PC-9 (cell line): Measurements from ENCODE around the gene MYOC. TPM values are rescaled to one million over a fixed set of nuclear protein-coding genes. Genes with fewer than 3 reads are reported as not detected.

Experiments used
- BruUV-seq: library from RNA; stranded (reverse); fragments of 400-500 nt; replicated peaks from 2 replicates; lab custom pipeline; 2021; lab: Mats Ljungman, UMichigan
- CTCF ChIA-PET: fragments of 300-600 bp; sonication (Branson Sonifier 250); formaldehyde crosslinking; loops from one replicate; lab custom pipeline; 2022; ENCODE audit warnings: antibody characterized with exemption; lab: Charles Lee
- POLR2A ChIA-PET: fragments of 300-600 bp; sonication (Branson Sonifier 250); formaldehyde crosslinking; loops from one replicate; lab custom pipeline; 2022; ENCODE audit warnings: antibody characterized with exemption; ENCODE audit not compliant: unreplicated experiment; lab: Charles Lee
- DNase-seq, 2 experiments: peaks; one replicate each; pipeline versions ENCODE4 v3.0.0 to v3.0.0-alpha.2; 2015 to 2022; ENCODE audit warnings: mixed read lengths in 1 of 2
- H2AFZ ChIP-seq: fragments of 200-600 bp; sonication (generic); 2 replicates; pipeline ENCODE4 v1.8.1; 2017; ENCODE audit warnings: antibody characterized with exemption
- H3F3A ChIP-seq: fragments of 200-600 bp; sonication (generic); 2 replicates; pipeline ENCODE4 v1.8.1; 2017; ENCODE audit warnings: antibody characterized with exemption, mild to moderate bottlenecking, low read depth; ENCODE audit not compliant: insufficient read depth
- H3K27ac ChIP-seq: fragments of 200-600 bp; sonication (generic); 2 replicates; pipeline ENCODE4 v1.6.1; 2016; ENCODE audit warnings: mixed run types
- H3K27me3 ChIP-seq: fragments of 200-600 bp; sonication (generic); 2 replicates; pipeline ENCODE4 v1.6.1; 2016; ENCODE audit warnings: low read depth, mixed run types; ENCODE audit not compliant: insufficient read depth
- H3K36me3 ChIP-seq: fragments of 200-600 bp; sonication (generic); 2 replicates; pipeline ENCODE4 v1.6.1; 2016; ENCODE audit warnings: low read depth, mixed run types
- H3K4me1 ChIP-seq: fragments of 200-600 bp; sonication (generic); replicated peaks from 2 replicates; pipeline ENCODE4 v1.6.1; 2016; ENCODE audit warnings: mixed run types; ENCODE audit not compliant: insufficient read depth
- H3K4me2 ChIP-seq: fragments of 200-600 bp; sonication (generic); 2 replicates; pipeline ENCODE4 v1.6.1; 2017; ENCODE audit warnings: mixed run types
- H3K4me3 ChIP-seq: fragments of 200-600 bp; sonication (generic); 2 replicates; pipeline ENCODE4 v1.6.1; 2016; ENCODE audit warnings: mixed run types
- H3K79me2 ChIP-seq: fragments of 200-600 bp; sonication (generic); 2 replicates; pipeline ENCODE4 v1.6.1; 2017; ENCODE audit warnings: low read depth, mixed run types
- H3K9me2 ChIP-seq: fragments of 200-600 bp; sonication (generic); 2 replicates; pipeline ENCODE4 v1.8.1; 2017; ENCODE audit warnings: mild to moderate bottlenecking; ENCODE audit not compliant: insufficient read depth
- H3K9me3 ChIP-seq: fragments of 200-600 bp; sonication (generic); 2 replicates; pipeline ENCODE4 v1.8.1; 2016; ENCODE audit warnings: low read depth; ENCODE audit not compliant: insufficient read depth
- H4K20me1 ChIP-seq: fragments of 200-600 bp; sonication (generic); 2 replicates; pipeline ENCODE4 v1.8.1; 2017; ENCODE audit not compliant: insufficient read depth
- EZH2 ChIP-seq: fragments of 200-600 bp; sonication (generic); IDR thresholded peaks from 2 replicates; pipeline ENCODE4 v1.8.0; 2017; ENCODE audit warnings: antibody characterized with exemption, low read depth
- intact Hi-C: fragments of 100-400 bp; cut with micrococcal nuclease; formaldehyde crosslinking; loops from one replicate; pipeline ENCODE4 v1.10.0; 2022; ENCODE audit not compliant: unreplicated experiment
- total RNA-seq: library from RNA; stranded (reverse); gene quantifications from 2 replicates; pipeline ENCODE4 v1.2.3, GENCODE V29; 2021
- TF ChIP-seq, protein P1 (sequence below): fragments of 200-600 bp; sonication (generic); conservative IDR thresholded peaks from 2 replicates; pipeline ENCODE4 v1.6.1; 2017; ENCODE audit warnings: mixed run types, antibody characterized with exemption, mild to moderate bottlenecking, moderate library complexity

Gene MYOC
- total RNA-seq, 1 experiment from 2014 or later = not detected

GRCh38 chr1:171655746-171656116 is 3.2 kb upstream of the MYOC start:
- H3K36me3 ChIP-seq = no peaks in the 10 kb centered on the region
- H2AFZ ChIP-seq = no peak overlapping the region
- TF ChIP-seq, protein P1, sequence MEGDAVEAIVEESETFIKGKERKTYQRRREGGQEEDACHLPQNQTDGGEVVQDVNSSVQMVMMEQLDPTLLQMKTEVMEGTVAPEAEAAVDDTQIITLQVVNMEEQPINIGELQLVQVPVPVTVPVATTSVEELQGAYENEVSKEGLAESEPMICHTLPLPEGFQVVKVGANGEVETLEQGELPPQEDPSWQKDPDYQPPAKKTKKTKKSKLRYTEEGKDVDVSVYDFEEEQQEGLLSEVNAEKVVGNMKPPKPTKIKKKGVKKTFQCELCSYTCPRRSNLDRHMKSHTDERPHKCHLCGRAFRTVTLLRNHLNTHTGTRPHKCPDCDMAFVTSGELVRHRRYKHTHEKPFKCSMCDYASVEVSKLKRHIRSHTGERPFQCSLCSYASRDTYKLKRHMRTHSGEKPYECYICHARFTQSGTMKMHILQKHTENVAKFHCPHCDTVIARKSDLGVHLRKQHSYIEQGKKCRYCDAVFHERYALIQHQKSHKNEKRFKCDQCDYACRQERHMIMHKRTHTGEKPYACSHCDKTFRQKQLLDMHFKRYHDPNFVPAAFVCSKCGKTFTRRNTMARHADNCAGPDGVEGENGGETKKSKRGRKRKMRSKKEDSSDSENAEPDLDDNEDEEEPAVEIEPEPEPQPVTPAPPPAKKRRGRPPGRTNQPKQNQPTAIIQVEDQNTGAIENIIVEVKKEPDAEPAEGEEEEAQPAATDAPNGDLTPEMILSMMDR = no peak; the same call in 1 of the 2 replicates
- no peak for TF ChIP-seq EZH2
- DNase-seq = no peak
- no peaks in the 10 kb centered on the region for H3K79me2 ChIP-seq
- no peaks in the 10 kb centered on the region for H3K9me2 ChIP-seq
- no peaks in the 10 kb centered on the region for H3K9me3 ChIP-seq
- ChIA-PET POLR2A (no interaction called here), CTCF (no interaction called here)
- H3K27me3 ChIP-seq = no peaks in the 10 kb centered on the region
- H3K4me2 ChIP-seq = no peak overlapping the region
- H3K4me1 ChIP-seq = no peaks in the 10 kb centered on the region
- intact Hi-C loops = no loop called here
- no peaks in the 10 kb centered on the region for H4K20me1 ChIP-seq
- no peak overlapping the region for H3K27ac ChIP-seq
- no peak overlapping the region for H3K4me3 ChIP-seq
- no TSS peak for BruUV-seq
- H3F3A ChIP-seq = no peaks in the 10 kb centered on the region

DNA sequence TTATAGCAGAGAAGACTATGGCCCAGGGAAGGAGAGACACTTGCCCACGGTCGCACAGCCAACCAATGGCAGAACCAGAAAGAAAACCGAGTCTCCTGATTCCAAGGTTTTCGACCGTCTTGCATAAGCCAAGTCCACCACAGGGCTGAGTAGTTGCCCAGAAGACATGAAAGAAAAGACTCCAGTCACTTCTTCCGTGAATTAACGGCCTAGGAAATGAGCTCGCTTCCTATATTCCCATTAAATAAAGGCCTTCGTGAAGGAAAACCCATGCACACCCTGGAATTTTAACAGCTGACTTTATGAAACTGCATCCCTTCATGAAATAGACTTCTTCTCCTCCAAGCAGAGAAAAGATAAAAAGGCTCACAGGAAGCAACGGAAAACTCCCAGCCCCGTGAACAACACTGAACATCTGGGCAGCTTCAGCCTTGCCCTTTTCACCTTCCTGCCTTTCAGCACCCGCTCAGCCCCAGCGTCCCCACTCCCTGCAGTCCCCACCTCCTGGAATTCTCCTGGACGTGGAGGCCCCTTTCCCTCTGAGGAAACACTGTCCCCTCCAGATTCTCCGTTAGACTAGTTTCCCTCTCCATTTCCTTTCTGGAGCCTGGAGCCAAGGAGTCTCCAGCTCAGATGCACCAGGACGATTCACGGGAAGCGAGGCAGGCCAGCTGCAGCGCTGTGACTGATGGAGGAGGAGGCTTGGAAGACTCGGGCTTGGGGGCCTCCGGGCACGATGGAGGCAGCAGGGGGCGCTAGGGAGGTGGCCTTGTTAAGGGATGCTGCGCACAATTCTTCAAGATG is 2.7 kb upstream of the MYOC start:
- H3K4me3 ChIP-seq = no peak overlapping the region
- no peak overlapping the region for H3K4me2 ChIP-seq
- H3K27ac ChIP-seq = no peak overlapping the region
- H3K9me2 ChIP-seq = no peaks in the 10 kb centered on the region
- no peak overlapping the region for H2AFZ ChIP-seq
- intact Hi-C loops = no loop called here
- ChIA-PET CTCF (interaction anchor here (0.5 to 0.9 kb wide), 2 partner anchors 8 to 10 kb away, joined by 3 to 6 read pairs; no protein-coding TSS in a partner anchor), POLR2A (no interaction called here)
- no peaks in the 10 kb centered on the region for H3K36me3 ChIP-seq
- H4K20me1 ChIP-seq = no peaks in the 10 kb centered on the region
- no peaks in the 10 kb centered on the region for H3K27me3 ChIP-seq
- DNase-seq = peak in 1 of 2 experiments; percentile 19
- H3K4me1 ChIP-seq = no peaks in the 10 kb centered on the region
- no peaks in the 10 kb centered on the region for H3F3A ChIP-seq
- H3K79me2 ChIP-seq = no peaks in the 10 kb centered on the region
- H3K9me3 ChIP-seq = no peaks in the 10 kb centered on the region
- no TSS peak for BruUV-seq
- TF ChIP-seq, protein P1 = no peak; the same call in 1 of the 2 replicates
- TF ChIP-seq EZH2 = no peak

DNA sequence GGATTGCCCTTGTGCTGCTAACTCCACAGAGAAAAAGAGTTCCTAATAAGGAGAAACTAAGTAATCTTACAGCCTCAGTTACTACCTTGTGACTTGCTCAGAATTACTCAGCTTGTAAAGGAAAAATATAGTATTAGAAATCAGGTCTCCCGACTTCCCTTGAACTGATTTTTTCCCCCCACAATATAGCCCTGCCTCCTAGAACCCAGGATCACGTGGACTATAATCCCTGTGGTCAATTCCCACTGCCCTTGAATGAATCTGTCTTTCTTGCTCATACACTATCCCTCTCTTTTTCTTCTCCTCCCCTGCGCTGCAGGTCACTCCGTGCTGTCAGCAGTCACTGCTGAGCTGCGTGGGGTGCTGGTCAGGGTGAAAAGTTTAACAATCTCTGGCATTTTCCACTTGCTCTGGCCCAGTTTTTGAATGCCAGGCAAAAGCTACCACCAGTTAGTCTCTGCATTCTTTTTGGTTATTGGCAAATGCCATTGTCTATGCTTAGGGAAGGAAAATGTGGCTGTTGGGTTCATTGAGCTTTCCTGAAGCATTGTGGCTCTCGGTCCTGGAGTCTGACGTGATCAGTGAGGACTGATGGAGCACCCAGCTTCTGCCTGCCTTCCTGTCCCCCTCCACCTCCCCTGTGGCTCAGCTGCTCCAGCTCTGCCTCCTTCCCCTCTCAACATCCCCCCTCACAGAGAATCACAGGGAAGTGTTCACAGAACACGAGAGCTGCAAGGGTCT is 1.9 kb upstream of the MYOC start:
- ChIA-PET POLR2A (no interaction called here), CTCF (interaction anchor here (0.5 to 0.9 kb wide), 2 partner anchors 7 to 10 kb away, joined by 3 to 6 read pairs; no protein-coding TSS in a partner anchor)
- no peaks in the 10 kb centered on the region for H3K4me1 ChIP-seq
- no peaks in the 10 kb centered on the region for H4K20me1 ChIP-seq
- H3K27me3 ChIP-seq = no peaks in the 10 kb centered on the region
- H3K9me3 ChIP-seq = no peaks in the 10 kb centered on the region
- no peaks in the 10 kb centered on the region for H3K79me2 ChIP-seq
- DNase-seq = no peak
- H2AFZ ChIP-seq = no peak overlapping the region
- no peaks in the 10 kb centered on the region for H3K9me2 ChIP-seq
- no peaks in the 10 kb centered on the region for H3F3A ChIP-seq
- H3K4me3 ChIP-seq = no peak overlapping the region
- TF ChIP-seq, protein P1 = no peak
- H3K27ac ChIP-seq = no peak overlapping the region
- no peak overlapping the region for H3K4me2 ChIP-seq
- BruUV-seq = no TSS peak
- no peaks in the 10 kb centered on the region for H3K36me3 ChIP-seq
- intact Hi-C loops = no loop called here
